GM12878 (cell line): ENCODE data around the gene THBD. TPM values are rescaled to one million over a fixed set of nuclear protein-coding genes. Genes with fewer than 3 reads are reported as not detected.

Experiments
- ATAC-seq: fragments of 200-7000 bp; cut with Tn5 transposase; 3 replicates; pipeline ENCODE4 v1.9.1; 2020; ENCODE audit warnings: mild to moderate bottlenecking, moderate library complexity
- Bru-seq: library from RNA; stranded (reverse); fragments of 400-500 nt; gene quantifications from one replicate; lab custom pipeline; 2021; lab: Mats Ljungman, UMichigan
- BruChase-seq, 2 experiments: library from RNA; stranded (reverse); fragments of 400-500 nt; gene quantifications; one replicate each; lab custom pipeline; 2021; lab: Mats Ljungman, UMichigan
- BruUV-seq: library from RNA; stranded (reverse); fragments of 400-500 nt; replicated peaks from 2 replicates; lab custom pipeline; 2021; lab: Mats Ljungman, UMichigan
- CTCF ChIA-PET: fragments of 300-600 bp; sonication (Branson Sonifier 250); formaldehyde crosslinking; extraction: SDS; loops from one replicate; lab custom pipeline; 2021; ENCODE audit warnings: inconsistent platforms; lab: Yijun Ruan, JAX
- POLR2A ChIA-PET: fragments of 350-600 bp; formaldehyde crosslinking; extraction: SDS; loops from one replicate; lab custom pipeline; 2021; ENCODE audit warnings: inconsistent platforms; lab: Charles Lee
- RAD21 ChIA-PET: fragments of 300-600 bp; sonication (Branson Sonifier 250); formaldehyde crosslinking; loops from one replicate; lab custom pipeline; 2023; ENCODE audit warnings: antibody characterized with exemption; ENCODE audit not compliant: unreplicated experiment; lab: Charles Lee
- SMC1A ChIA-PET: fragments of 300-600 bp; sonication (Branson Sonifier 250); formaldehyde crosslinking; loops from one replicate; lab custom pipeline; 2023; ENCODE audit not compliant: unreplicated experiment, uncharacterized antibody; lab: Charles Lee
- DNase-seq: peaks from one replicate; pipeline ENCODE4 v3.0.0-alpha.2; 2011; ENCODE audit warnings: low read depth, low spot score
- FAIRE-seq: peaks from 3 replicates; lab custom pipeline; 2011; peaks lifted over from hg19 to GRCh38; lab: Jason Lieb, UNC
- H2AFZ ChIP-seq: 2 replicates; pipeline ENCODE4 v1.6.0; 2011; ENCODE audit warnings: low read depth, low read length, control low read depth; ENCODE audit not compliant: control insufficient read depth
- H3K27ac ChIP-seq: 2 replicates; pipeline ENCODE4 v1.5.1; 2011; ENCODE audit warnings: control low read depth; ENCODE audit not compliant: control insufficient read depth, insufficient read depth
- H3K27me3 ChIP-seq, 2 experiments: replicated peaks in 1 of 2; 2 replicates each; pipeline versions ENCODE4 v1.6.0 to v1.6.1; 2011; ENCODE audit warnings: low read length in 1 of 2; ENCODE audit not compliant: control insufficient read depth in 2 of 2, insufficient read depth in 2 of 2
- H3K36me3 ChIP-seq, 2 experiments: 2 replicates each; pipeline ENCODE4 v1.5.1; 2011; ENCODE audit warnings: low read length in 1 of 2; ENCODE audit not compliant: control insufficient read depth in 2 of 2, insufficient read depth in 2 of 2
- H3K4me1 ChIP-seq: 2 replicates; pipeline ENCODE4 v1.6.1; 2011; ENCODE audit warnings: mild to moderate bottlenecking, low read length, moderate library complexity, mixed read lengths; ENCODE audit not compliant: control insufficient read depth, insufficient read depth
- H3K4me2 ChIP-seq: 2 replicates; pipeline ENCODE4 v1.6.0; 2011; ENCODE audit warnings: control low read depth; ENCODE audit not compliant: control insufficient read depth, insufficient read depth
- H3K4me3 ChIP-seq: fragments of 200-600 bp; sonication (generic); 2 replicates; pipeline ENCODE4 v1.5.1; 2016
- H3K79me2 ChIP-seq: 2 replicates; pipeline ENCODE4 v1.6.0; 2011; ENCODE audit warnings: low read length; ENCODE audit not compliant: control insufficient read depth, insufficient read depth
- H3K9ac ChIP-seq: 2 replicates; pipeline ENCODE4 v1.8.0; 2011; ENCODE audit warnings: low read length, control low read depth, mixed read lengths; ENCODE audit not compliant: control insufficient read depth, insufficient read depth
- H3K9me3 ChIP-seq: replicated peaks from 3 replicates; pipeline ENCODE4 v1.5.1; 2011; ENCODE audit warnings: mild to moderate bottlenecking, low read length; ENCODE audit not compliant: control insufficient read depth, insufficient read depth
- H4K20me1 ChIP-seq: 2 replicates; pipeline ENCODE4 v1.6.0; 2011; ENCODE audit not compliant: control insufficient read depth, insufficient read depth
- BACH1 ChIP-seq: fragments of 450-650 bp; IDR thresholded peaks from 2 replicates; pipeline ENCODE4 v1.6.1; 2017; ENCODE audit warnings: mild to moderate bottlenecking, borderline replicate concordance
- BMI1 ChIP-seq: fragments of 450-650 bp; IDR thresholded peaks from 2 replicates; pipeline ENCODE4 v1.6.1; 2016; ENCODE audit warnings: mild to moderate bottlenecking, moderate library complexity, borderline replicate concordance
- IKZF2 ChIP-seq, 2 experiments: fragments of 450-650 bp; IDR thresholded peaks; 2 replicates each; pipeline ENCODE4 v1.6.1; 2017; ENCODE audit warnings: mild to moderate bottlenecking in 2 of 2, moderate library complexity in 2 of 2
- IRF4 ChIP-seq: IDR thresholded peaks from 2 replicates; pipeline ENCODE4 v1.6.1; 2011; ENCODE audit warnings: low read depth, low read length
- JUNB ChIP-seq: IDR thresholded peaks from 2 replicates; pipeline ENCODE4 v1.6.1; 2016; ENCODE audit warnings: antibody characterized with exemption, mild to moderate bottlenecking
- KAT2A ChIP-seq: conservative IDR thresholded peaks from 2 replicates; pipeline ENCODE4 v1.6.1; 2011; ENCODE audit warnings: low read depth, low read length; ENCODE audit not compliant: control insufficient read depth
- MEF2A ChIP-seq: IDR thresholded peaks from 2 replicates; pipeline ENCODE4 v1.6.1; 2011; ENCODE audit warnings: low read depth, mild to moderate bottlenecking, low read length, moderate library complexity; ENCODE audit not compliant: insufficient read depth
- MEF2B ChIP-seq: fragments of 450-650 bp; IDR thresholded peaks from 2 replicates; pipeline ENCODE4 v1.6.1; 2018; ENCODE audit warnings: mild to moderate bottlenecking, moderate library complexity; ENCODE audit not compliant: partially characterized antibody, poor library complexity, severe bottlenecking
- RAD21 ChIP-seq: IDR thresholded peaks from 2 replicates; pipeline ENCODE4 v1.6.1; 2011; ENCODE audit warnings: mild to moderate bottlenecking, low read depth, low read length, moderate library complexity; ENCODE audit not compliant: insufficient read depth
- RBBP5 ChIP-seq: fragments of 200-600 bp; sonication (generic); conservative IDR thresholded peaks from 2 replicates; pipeline ENCODE4 v1.6.1; 2016
- SIN3A ChIP-seq: IDR thresholded peaks from 2 replicates; pipeline ENCODE4 v1.6.1; 2012; ENCODE audit warnings: low read depth, low read length, improper control_type of control experiment
- SPI1 ChIP-seq: IDR thresholded peaks from 2 replicates; pipeline ENCODE4 v1.6.1; 2011; ENCODE audit warnings: low read depth, mild to moderate bottlenecking, low read length, moderate library complexity, borderline replicate concordance; ENCODE audit not compliant: insufficient read depth
- SREBF2 ChIP-seq: IDR thresholded peaks from 2 replicates; pipeline ENCODE4 v1.6.1; 2012; ENCODE audit warnings: mild to moderate bottlenecking, low read length
- TAF1 ChIP-seq: IDR thresholded peaks from 2 replicates; pipeline ENCODE4 v1.6.1; 2011; ENCODE audit warnings: mild to moderate bottlenecking, low read depth, low read length, borderline replicate concordance
- ZSCAN29 ChIP-seq: fragments of 450-650 bp; IDR thresholded peaks from 2 replicates; pipeline ENCODE4 v1.6.1; 2017; ENCODE audit warnings: mild to moderate bottlenecking, moderate library complexity
- WGBS: methylation state at CpG from one replicate; pipeline ENCODE4 v1.1.6; 2016; ENCODE audit warnings: low lambda C conversion rate; ENCODE audit not compliant: insufficient replicate concordance, insufficient coverage; ENCODE audit errors: missing lambda C conversion rate; 5-methylcytosine and 5-hydroxymethylcytosine counted together
- in situ Hi-C: fragments of 300-500 bp; cut with MboI; formaldehyde crosslinking; loops from 9 replicates; pipeline ENCODE4 v1.14.3; 2018; ENCODE audit warnings: mixed read lengths
- intact Hi-C: fragments of 100-400 bp; cut with micrococcal nuclease; formaldehyde crosslinking; loops from one replicate; pipeline ENCODE4 v1.14.2; 2022; ENCODE audit not compliant: unreplicated experiment
- long read RNA-seq, 2 experiments: library from polyadenylated mRNA; unstranded; transcript quantifications; one replicate each; pipeline ENCODE4 v2.0.0, GENCODE V29; 2019 to 2020
- polyA minus RNA-seq, 3 experiments: library from RNA; depleted of rRNA, polyadenylated mRNA; stranded (reverse); fragments of >200 nt; gene quantifications; 2 replicates each; pipeline ENCODE4 v1.2.3, GENCODE V29; 2011
- polyA plus RNA-seq, 11 experiments: library from polyadenylated mRNA; depleted of rRNA in 4 of 11; unstranded in 6 of 11; stranded (reverse) in 5 of 11; fragments of >200 nt; fragmentation: Nextera tagmentation in 4 of 11; fragmentation: Illumina TruSeq in 1 of 11; extraction: Ambion mirVana in 4 of 11; extraction: Trizol in 1 of 11; gene quantifications; 1 replicate in 1 of 11; 2 replicates in 10 of 11; pipeline versions ENCODE4 v1.2.1 to v1.2.3, GENCODE V29; 2011 to 2016; ENCODE audit warnings: inconsistent platforms in 2 of 11, missing spikeins in 2 of 11, low read depth in 1 of 11
- total RNA-seq, 4 experiments: library from RNA; depleted of rRNA in 3 of 4; stranded (reverse); fragments of >200 nt in 3 of 4; fragmentation: Illumina TruSeq in 1 of 4; extraction: Trizol in 1 of 4; gene quantifications; 2 replicates each; pipeline versions ENCODE4 v1.2.1 to v1.2.3, GENCODE V29; 2013 to 2021
- TF ChIP-seq, protein P1 (sequence below): fragments of 450-650 bp; IDR thresholded peaks from 2 replicates; pipeline ENCODE4 v1.6.1; 2016; ENCODE audit warnings: mild to moderate bottlenecking
- TF ChIP-seq, protein P2 (sequence below): IDR thresholded peaks from 2 replicates; pipeline ENCODE4 v1.6.1; 2012; ENCODE audit warnings: low read depth, low read length, improper control_type of control experiment

Gene THBD, protein sequence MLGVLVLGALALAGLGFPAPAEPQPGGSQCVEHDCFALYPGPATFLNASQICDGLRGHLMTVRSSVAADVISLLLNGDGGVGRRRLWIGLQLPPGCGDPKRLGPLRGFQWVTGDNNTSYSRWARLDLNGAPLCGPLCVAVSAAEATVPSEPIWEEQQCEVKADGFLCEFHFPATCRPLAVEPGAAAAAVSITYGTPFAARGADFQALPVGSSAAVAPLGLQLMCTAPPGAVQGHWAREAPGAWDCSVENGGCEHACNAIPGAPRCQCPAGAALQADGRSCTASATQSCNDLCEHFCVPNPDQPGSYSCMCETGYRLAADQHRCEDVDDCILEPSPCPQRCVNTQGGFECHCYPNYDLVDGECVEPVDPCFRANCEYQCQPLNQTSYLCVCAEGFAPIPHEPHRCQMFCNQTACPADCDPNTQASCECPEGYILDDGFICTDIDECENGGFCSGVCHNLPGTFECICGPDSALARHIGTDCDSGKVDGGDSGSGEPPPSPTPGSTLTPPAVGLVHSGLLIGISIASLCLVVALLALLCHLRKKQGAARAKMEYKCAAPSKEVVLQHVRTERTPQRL
- not detected in 2 replicates for total RNA-seq (2013; cell fraction: nucleolus; rRNA removed)
- total RNA-seq (2014; rRNA removed) (not detected in 2 replicates), total RNA-seq (2014; rRNA removed; fragmentation: Illumina TruSeq; extraction: Trizol) (not detected in 2 replicates), total RNA-seq (2021) (0.05 TPM in 1 of 2 replicates, not detected in the other), polyA plus RNA-seq (2011; rRNA removed) (not detected in 2 replicates), polyA plus RNA-seq (2014; fragmentation: Illumina TruSeq; extraction: Trizol) (not detected in 2 replicates), polyA plus RNA-seq (2014; fragmentation: Nextera tagmentation; extraction: Ambion mirVana) (not detected), polyA plus RNA-seq (2014; rRNA removed) (not detected in 2 replicates), polyA plus RNA-seq (2016; fragmentation: Nextera tagmentation; extraction: Ambion mirVana) (not detected), polyA minus RNA-seq (2011; rRNA and poly(A)+ RNA removed) (not detected in 2 replicates), Bru-seq, nascent RNA (not detected), BruChase-seq, experiment 1, labeled RNA remaining after a 6-hour chase (not detected), BruChase-seq, experiment 2, labeled RNA remaining after a 2-hour chase (not detected)
- not detected for polyA plus RNA-seq (2011; ENCODE audit: low read depth)
- not detected in 2 replicates for polyA plus RNA-seq (2011; cell fraction: cytosol; rRNA removed)
- 0.03 TPM in 1 of 2 replicates, not detected in the other for polyA plus RNA-seq (2011; cell fraction: nucleus; rRNA removed)
- polyA plus RNA-seq (2012) = not detected in 2 replicates
- not detected in 2 replicates for polyA minus RNA-seq (2011; cell fraction: cytosol; rRNA and poly(A)+ RNA removed)
- polyA minus RNA-seq (2011; cell fraction: nucleus; rRNA and poly(A)+ RNA removed) = not detected in 2 replicates
- long read RNA-seq, experiment 1 = 0 reads
- long read RNA-seq, experiment 2 = 0 reads

DNA sequence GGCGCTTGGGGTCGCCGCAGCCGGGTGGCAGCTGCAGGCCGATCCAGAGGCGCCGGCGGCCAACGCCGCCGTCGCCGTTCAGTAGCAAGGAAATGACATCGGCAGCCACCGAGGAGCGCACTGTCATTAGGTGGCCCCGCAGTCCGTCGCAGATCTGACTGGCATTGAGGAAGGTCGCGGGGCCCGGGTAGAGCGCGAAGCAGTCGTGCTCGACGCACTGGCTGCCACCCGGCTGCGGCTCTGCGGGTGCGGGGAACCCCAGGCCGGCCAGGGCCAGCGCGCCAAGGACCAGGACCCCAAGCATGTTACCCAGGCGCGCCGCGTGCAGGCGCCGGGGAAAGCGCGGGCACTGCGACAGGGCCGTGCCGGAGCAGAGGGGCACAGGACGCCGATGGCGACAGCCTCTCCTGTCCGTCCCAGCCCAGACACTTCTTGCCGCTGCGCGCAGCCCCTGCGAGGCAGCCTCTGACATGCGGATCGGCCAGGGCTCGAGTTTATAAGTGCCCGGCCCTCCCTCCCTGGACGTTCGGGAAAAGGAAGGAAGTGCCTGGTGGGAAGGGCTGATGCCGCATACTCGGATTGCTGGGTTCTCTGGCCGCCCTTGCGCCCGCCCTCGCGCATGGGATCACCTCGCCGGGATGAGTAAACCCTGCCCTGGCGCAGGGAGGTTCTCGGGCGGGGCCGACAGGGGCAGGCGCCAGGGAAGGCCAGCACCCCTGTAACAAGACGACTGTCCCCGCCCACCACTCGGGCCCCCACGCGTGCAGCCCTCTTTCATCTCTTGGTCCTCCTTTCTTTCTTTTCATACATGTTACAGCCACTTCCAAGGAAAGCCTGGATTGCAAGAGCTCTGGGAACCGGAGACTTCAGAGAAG, at the start of gene THBD:
TSS of gene THBD (minus strand) at position 472 of the 875 bp plus-strand sequence. CDS start at position 304, 168 bp downstream.
- no peaks in the 10 kb centered on the region; a peak in 1 of 4 replicates for H3K36me3 ChIP-seq
- H3K9ac ChIP-seq = no peak within 1 kb of the TSS
- no peaks in the 10 kb centered on the region; the same call in 2 of the 3 replicates for H3K9me3 ChIP-seq
- SMC1A ChIA-PET = interaction anchor here (2.0 to 4.8 kb wide), 3 partner anchors 13 to 185 kb away, joined by 16 to 32 read pairs (median 27); no protein-coding TSS in a partner anchor
- peak within 1 kb of the TSS; percentile 17; the same call in 1 of the 2 replicates for H3K4me2 ChIP-seq
- no peaks in the 10 kb centered on the region for H4K20me1 ChIP-seq
- H3K27ac ChIP-seq = no peak within 1 kb of the TSS
- RAD21 ChIA-PET = interaction anchor here (1.3 to 3.5 kb wide), 4 partner anchors 76 to 292 kb away, joined by 3 to 25 read pairs (median 12); no protein-coding TSS in a partner anchor
- no peak within 1 kb of the TSS for H2AFZ ChIP-seq
- CTCF ChIA-PET = interaction anchor here (1.1 to 5.3 kb wide), 8 partner anchors 20 to 357 kb away, joined by 3 to 34 read pairs (median 8); no protein-coding TSS in a partner anchor
- ATAC-seq = peak; percentile 15; the same call in 1 of the 3 replicates
- FAIRE-seq = no peak
- no peaks in the 10 kb centered on the region for H3K4me1 ChIP-seq
- peaks cover 8% of the 10 kb centered on the region in 2 experiments; a peak in 3 of 4 replicates for H3K27me3 ChIP-seq
- POLR2A ChIA-PET = interaction anchor here (1.0 kb wide), 1 partner anchor 68 kb away, joined by 3 read pairs; no protein-coding TSS in a partner anchor
- 20% methylated on average over 70 of the region's 79 CpGs for WGBS
- no peaks in the 10 kb centered on the region for H3K79me2 ChIP-seq
- intact Hi-C loops (loop anchor here (5.0 to 10.0 kb wide), 2 partner anchors 153 to 295 kb away; no protein-coding TSS in a partner anchor), in situ Hi-C loops (no loop called here)
- DNase-seq = no peak
- H3K4me3 ChIP-seq = no peak within 1 kb of the TSS
- BruUV-seq = no TSS peak
- TF ChIP-seq MEF2B = no peak
- no peak for TF ChIP-seq MEF2A
- TF ChIP-seq KAT2A = no peak
- no peak for TF ChIP-seq JUNB
- TF ChIP-seq TAF1 = no peak
- TF ChIP-seq SIN3A = no peak
- TF ChIP-seq BMI1 = no peak
- no peak for TF ChIP-seq IRF4
- no peak for TF ChIP-seq RAD21
- TF ChIP-seq, protein P1, sequence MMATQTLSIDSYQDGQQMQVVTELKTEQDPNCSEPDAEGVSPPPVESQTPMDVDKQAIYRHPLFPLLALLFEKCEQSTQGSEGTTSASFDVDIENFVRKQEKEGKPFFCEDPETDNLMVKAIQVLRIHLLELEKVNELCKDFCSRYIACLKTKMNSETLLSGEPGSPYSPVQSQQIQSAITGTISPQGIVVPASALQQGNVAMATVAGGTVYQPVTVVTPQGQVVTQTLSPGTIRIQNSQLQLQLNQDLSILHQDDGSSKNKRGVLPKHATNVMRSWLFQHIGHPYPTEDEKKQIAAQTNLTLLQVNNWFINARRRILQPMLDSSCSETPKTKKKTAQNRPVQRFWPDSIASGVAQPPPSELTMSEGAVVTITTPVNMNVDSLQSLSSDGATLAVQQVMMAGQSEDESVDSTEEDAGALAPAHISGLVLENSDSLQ = no peak
- TF ChIP-seq IKZF2 (IDR thresholded peaks at IDR 0.05) = no peak
- TF ChIP-seq BACH1 = no peak
- TF ChIP-seq, protein P2, sequence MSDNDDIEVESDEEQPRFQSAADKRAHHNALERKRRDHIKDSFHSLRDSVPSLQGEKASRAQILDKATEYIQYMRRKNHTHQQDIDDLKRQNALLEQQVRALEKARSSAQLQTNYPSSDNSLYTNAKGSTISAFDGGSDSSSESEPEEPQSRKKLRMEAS = no peak
- no peak for TF ChIP-seq SREBF2
- no peak for TF ChIP-seq RBBP5
- TF ChIP-seq SPI1 = no peak
- TF ChIP-seq ZSCAN29 = no peak
